ENCODE measurements around the gene ANKRD11.
"Not testable (repeated sequence)": the region's sequence is repeated elsewhere in the genome, so short reads cannot be mapped to it uniquely, and the experiment has no call there.

ANKRD11 gene

GRCh38 chr16:89362540-89363223 lies 127.7 kb downstream of the ANKRD11 start:
- DNase-seq: not testable (repeated sequence)

GRCh38 chr16:89361751-89362539 lies 128.4 kb downstream of the ANKRD11 start:
- DNase-seq: no peak

GRCh38 chr16:89360760-89361435 lies 129.5 kb downstream of the ANKRD11 start:
- DNase-seq: no peak

GRCh38 chr16:89359264-89360147 lies 130.9 kb downstream of the ANKRD11 start:
- DNase-seq: no peak

- DNase-seq: no peak
Observed at GRCh38 chr16:89358030-89359005, 132.0 kb downstream of the ANKRD11 start.

GRCh38 chr16:89357055-89357816 lies 133.1 kb downstream of the ANKRD11 start:
- no peak for DNase-seq

- DNase-seq: no peak
Observed at GRCh38 chr16:89355686-89356085, 134.7 kb downstream of the ANKRD11 start.

GRCh38 chr16:89355007-89355406 lies 135.4 kb downstream of the ANKRD11 start:
- no peak for DNase-seq

GRCh38 chr16:89354325-89354724 lies 136.0 kb downstream of the ANKRD11 start:
- DNase-seq: no peak

- DNase-seq: no peak
Observed at GRCh38 chr16:89352091-89352681, 138.2 kb downstream of the ANKRD11 start.

- no peak for DNase-seq
Observed at GRCh38 chr16:89351645-89352044, 138.7 kb downstream of the ANKRD11 start.

- DNase-seq: no peak
Observed at GRCh38 chr16:89350701-89351380, 139.5 kb downstream of the ANKRD11 start.

- DNase-seq: no peak
Observed at GRCh38 chr16:89349947-89350633, 140.3 kb downstream of the ANKRD11 start.

GRCh38 chr16:89347807-89348206 lies 142.6 kb downstream of the ANKRD11 start:
- no peak for DNase-seq

GRCh38 chr16:89346869-89347268 lies 143.5 kb downstream of the ANKRD11 start:
- DNase-seq: no peak

- DNase-seq: no peak
Observed at GRCh38 chr16:89345642-89346150, 144.7 kb downstream of the ANKRD11 start.

GRCh38 chr16:89344846-89345611 lies 145.3 kb downstream of the ANKRD11 start:
- no peak for DNase-seq

GRCh38 chr16:89344458-89344834 lies 145.9 kb downstream of the ANKRD11 start:
- no peak for DNase-seq
